ENCODE results near the gene SRCIN1.
"Not testable (repeated sequence)": the region's sequence is repeated elsewhere in the genome, so short reads cannot be mapped to it uniquely, and the experiment has no call there.

SRCIN1 gene

GRCh38 chr17:38492067-38493040 is 113.4 kb downstream of the SRCIN1 start:
- peak; percentile 72 for TF ChIP-seq CTCF (conservative IDR thresholded peaks at IDR 0.05; ENCODE audit: control insufficient read depth, insufficient read depth, low read depth, low read length)
- H3K4me3 ChIP-seq (ENCODE audit: control insufficient read depth, low read depth, low read length) = not testable (repeated sequence)
- DNase-seq (ENCODE audit: low read depth) = peak; percentile 87

- DNase-seq (ENCODE audit: low read depth); H3K4me3 ChIP-seq (ENCODE audit: control insufficient read depth, low read depth, low read length): not testable (repeated sequence)
Measured at GRCh38 chr17:38491346-38492066, 114.2 kb downstream of the SRCIN1 start.

- H3K4me3 ChIP-seq (ENCODE audit: control insufficient read depth, low read depth, low read length); DNase-seq (ENCODE audit: low read depth): not testable (repeated sequence)
Measured at GRCh38 chr17:38489774-38490173, 116.0 kb downstream of the SRCIN1 start.

GRCh38 chr17:38485681-38486298 is 120.0 kb downstream of the SRCIN1 start:
- not testable (repeated sequence) for DNase-seq (ENCODE audit: low read depth); H3K4me3 ChIP-seq (ENCODE audit: control insufficient read depth, low read depth, low read length)

GRCh38 chr17:38485146-38485468 is 120.6 kb downstream of the SRCIN1 start:
- no peak for DNase-seq (ENCODE audit: low read depth)
- H3K4me3 ChIP-seq (ENCODE audit: control insufficient read depth, low read depth, low read length) = no peak overlapping the region
- no peak for TF ChIP-seq CTCF (conservative IDR thresholded peaks at IDR 0.05; ENCODE audit: control insufficient read depth, insufficient read depth, low read depth, low read length)

GRCh38 chr17:38484242-38485145 is 121.3 kb downstream of the SRCIN1 start:
- DNase-seq (ENCODE audit: low read depth) = peak; percentile 63
- H3K4me3 ChIP-seq (ENCODE audit: control insufficient read depth, low read depth, low read length) = not testable (repeated sequence)
- peak; percentile 63 for TF ChIP-seq CTCF (conservative IDR thresholded peaks at IDR 0.05; ENCODE audit: control insufficient read depth, insufficient read depth, low read depth, low read length)

- DNase-seq (ENCODE audit: low read depth); H3K4me3 ChIP-seq (ENCODE audit: control insufficient read depth, low read depth, low read length): not testable (repeated sequence)
Measured at GRCh38 chr17:38482700-38483043, 123.1 kb downstream of the SRCIN1 start.

GRCh38 chr17:38482039-38482699 is 123.6 kb downstream of the SRCIN1 start:
- not testable (repeated sequence) for H3K4me3 ChIP-seq (ENCODE audit: control insufficient read depth, low read depth, low read length); DNase-seq (ENCODE audit: low read depth)
